HFFc6 (cell line): ENCODE data around the gene PCCA. TPM values are rescaled to one million over a fixed set of nuclear protein-coding genes. Genes with fewer than 3 reads are reported as not detected.

Experiments used
- DNase-seq: peaks from one replicate; pipeline ENCODE4 v3.0.0-alpha.2; 2018
- H3K27ac Mint-ChIP-seq: 2 replicates; pipeline ENCODE4 v1.8.0; 2020; ENCODE audit warnings: mild to moderate bottlenecking, mixed read lengths
- H3K27me3 Mint-ChIP-seq: 2 replicates; pipeline ENCODE4 v1.8.0; 2021; ENCODE audit warnings: mild to moderate bottlenecking, moderate library complexity, mixed read lengths; ENCODE audit not compliant: insufficient read depth
- H3K36me3 Mint-ChIP-seq: 2 replicates; pipeline ENCODE4 v1.8.0; 2021; ENCODE audit warnings: low read depth, mixed read lengths
- H3K4me1 Mint-ChIP-seq: 2 replicates; pipeline ENCODE4 v1.8.0; 2020; ENCODE audit warnings: low read depth, mixed read lengths
- H3K4me3 Mint-ChIP-seq: 2 replicates; pipeline ENCODE4 v1.8.0; 2020; ENCODE audit warnings: mild to moderate bottlenecking, moderate library complexity, mixed read lengths
- H3K9me3 Mint-ChIP-seq: 2 replicates; pipeline ENCODE4 v1.8.0; 2020; ENCODE audit warnings: mild to moderate bottlenecking, mixed read lengths
- total RNA-seq, 6 experiments: library from RNA; stranded (reverse); fragmentation: NEBNext Ultra II Directional; extraction: Animal tissue kit (Norgen Biotek cat#: 25700); gene quantifications; 2 replicates in 1 of 6; 3 replicates in 5 of 6; pipeline ENCODE4 v1.2.3, GENCODE V29; 2021
- TF ChIP-seq, protein P1 (sequence below): fragments of 200-600 bp; sonication (generic); IDR thresholded peaks from 2 replicates; pipeline ENCODE4 v1.5.0; 2021; ENCODE audit warnings: antibody characterized with exemption, mild to moderate bottlenecking

PCCA gene
- total RNA-seq, 6 experiments from 2014 or later: 12.9 to 16.9 (median 14.7) TPM

DNA sequence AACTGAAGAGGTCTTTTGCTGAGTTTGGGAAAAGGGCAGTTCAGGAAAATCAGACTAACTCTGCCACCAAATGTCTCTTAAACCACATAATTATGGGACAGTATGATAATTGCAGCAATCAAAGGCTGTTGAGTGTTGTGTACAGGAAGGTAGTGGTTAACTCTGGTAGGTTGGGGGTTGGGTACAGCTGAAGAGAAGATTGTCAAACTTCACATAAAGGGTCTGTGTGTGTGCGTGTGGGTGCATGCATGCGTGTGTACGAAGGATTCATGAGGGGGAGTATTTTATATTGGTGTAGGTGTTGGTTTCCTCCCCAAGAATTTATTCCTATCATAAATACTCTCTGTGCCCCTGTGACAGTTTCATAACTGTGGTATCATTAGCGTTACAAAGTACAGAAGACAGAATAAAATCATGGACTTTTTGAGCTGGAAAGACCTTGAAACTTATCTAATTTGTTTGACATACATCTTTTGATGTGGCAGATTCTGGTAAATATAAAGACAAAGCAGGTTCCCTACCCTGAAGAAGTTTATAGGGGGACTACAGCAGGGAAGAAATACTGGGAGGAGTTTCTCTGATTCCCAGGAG is 94.1 kb downstream of the PCCA start:
- Mint-ChIP-seq H3K4me3 (no peak overlapping the region), H3K4me1 (no peaks in the 10 kb centered on the region), H3K27ac (no peak overlapping the region), H3K27me3 (no peaks in the 10 kb centered on the region; the same call in 1 of the 2 replicates), H3K9me3 (no peaks in the 10 kb centered on the region), H3K36me3 (peaks cover 12% of the 10 kb centered on the region)
- no peak for DNase-seq
- TF ChIP-seq, protein P1, sequence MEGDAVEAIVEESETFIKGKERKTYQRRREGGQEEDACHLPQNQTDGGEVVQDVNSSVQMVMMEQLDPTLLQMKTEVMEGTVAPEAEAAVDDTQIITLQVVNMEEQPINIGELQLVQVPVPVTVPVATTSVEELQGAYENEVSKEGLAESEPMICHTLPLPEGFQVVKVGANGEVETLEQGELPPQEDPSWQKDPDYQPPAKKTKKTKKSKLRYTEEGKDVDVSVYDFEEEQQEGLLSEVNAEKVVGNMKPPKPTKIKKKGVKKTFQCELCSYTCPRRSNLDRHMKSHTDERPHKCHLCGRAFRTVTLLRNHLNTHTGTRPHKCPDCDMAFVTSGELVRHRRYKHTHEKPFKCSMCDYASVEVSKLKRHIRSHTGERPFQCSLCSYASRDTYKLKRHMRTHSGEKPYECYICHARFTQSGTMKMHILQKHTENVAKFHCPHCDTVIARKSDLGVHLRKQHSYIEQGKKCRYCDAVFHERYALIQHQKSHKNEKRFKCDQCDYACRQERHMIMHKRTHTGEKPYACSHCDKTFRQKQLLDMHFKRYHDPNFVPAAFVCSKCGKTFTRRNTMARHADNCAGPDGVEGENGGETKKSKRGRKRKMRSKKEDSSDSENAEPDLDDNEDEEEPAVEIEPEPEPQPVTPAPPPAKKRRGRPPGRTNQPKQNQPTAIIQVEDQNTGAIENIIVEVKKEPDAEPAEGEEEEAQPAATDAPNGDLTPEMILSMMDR: no peak

DNA sequence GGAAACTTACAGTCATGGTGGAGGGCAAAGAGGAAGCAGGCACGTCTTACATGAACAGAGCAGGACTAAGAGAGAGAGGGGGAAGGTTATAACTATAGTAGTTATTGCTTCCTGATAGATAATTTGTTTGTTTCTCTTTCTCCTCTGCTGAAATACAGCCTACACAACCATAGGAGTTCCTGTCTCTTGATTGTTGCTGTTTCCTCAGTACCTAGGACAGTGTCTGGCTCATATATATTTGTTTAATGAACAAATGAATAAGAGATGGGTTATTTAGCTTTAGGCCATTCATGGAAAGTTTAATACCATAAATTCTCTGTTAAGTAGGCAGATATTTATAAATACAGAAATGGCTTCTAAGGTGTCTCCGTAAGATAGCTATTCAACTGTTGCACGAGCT is 95.2 kb downstream of the PCCA start:
- no peaks in the 10 kb centered on the region for H3K4me1 Mint-ChIP-seq
- H3K27ac Mint-ChIP-seq: no peak overlapping the region
- H3K27me3 Mint-ChIP-seq: no peaks in the 10 kb centered on the region; the same call in 1 of the 2 replicates
- no peaks in the 10 kb centered on the region for H3K9me3 Mint-ChIP-seq
- TF ChIP-seq, protein P1: no peak
- H3K36me3 Mint-ChIP-seq: peaks cover 18% of the 10 kb centered on the region
- DNase-seq: no peak
- H3K4me3 Mint-ChIP-seq: no peak overlapping the region

- H3K27ac Mint-ChIP-seq: no peak overlapping the region
- no peak overlapping the region for H3K4me3 Mint-ChIP-seq
- DNase-seq: no peak
- TF ChIP-seq, protein P1: no peak
- H3K27me3 Mint-ChIP-seq: peaks cover 2% of the 10 kb centered on the region; the same call in 1 of the 2 replicates
- no peaks in the 10 kb centered on the region for H3K36me3 Mint-ChIP-seq
- peaks cover 9% of the 10 kb centered on the region; the same call in 1 of the 2 replicates for H3K4me1 Mint-ChIP-seq
- H3K9me3 Mint-ChIP-seq: no peaks in the 10 kb centered on the region
These were observed 106.7 kb downstream of the PCCA start for GRCh38 chr13:100195568-100195967.

DNA sequence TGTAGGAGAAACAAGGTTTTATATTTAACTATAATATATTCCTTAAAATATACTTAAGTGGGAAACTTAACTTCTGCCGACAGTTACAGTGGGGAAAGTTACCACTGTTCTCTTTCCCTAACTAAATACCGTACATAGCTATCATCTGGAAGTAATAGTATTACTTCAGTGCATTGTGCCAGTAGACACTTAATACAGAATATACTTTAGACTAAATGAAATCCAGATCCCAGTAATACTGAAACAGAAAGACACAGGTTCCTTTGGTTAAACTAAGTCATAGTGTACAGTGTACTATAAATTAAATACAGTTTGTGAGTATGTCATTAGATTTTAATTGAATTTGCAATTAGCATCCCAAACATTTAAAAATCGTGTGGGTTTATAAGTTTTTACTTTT is 107.5 kb downstream of the PCCA start:
- Mint-ChIP-seq H3K27me3 (peaks cover 2% of the 10 kb centered on the region; the same call in 1 of the 2 replicates), H3K4me1 (peaks cover 9% of the 10 kb centered on the region; the same call in 1 of the 2 replicates), H3K27ac (no peak overlapping the region), H3K36me3 (peaks cover 5% of the 10 kb centered on the region), H3K9me3 (no peaks in the 10 kb centered on the region), H3K4me3 (no peak overlapping the region)
- no peak for DNase-seq
- TF ChIP-seq, protein P1: no peak

DNA sequence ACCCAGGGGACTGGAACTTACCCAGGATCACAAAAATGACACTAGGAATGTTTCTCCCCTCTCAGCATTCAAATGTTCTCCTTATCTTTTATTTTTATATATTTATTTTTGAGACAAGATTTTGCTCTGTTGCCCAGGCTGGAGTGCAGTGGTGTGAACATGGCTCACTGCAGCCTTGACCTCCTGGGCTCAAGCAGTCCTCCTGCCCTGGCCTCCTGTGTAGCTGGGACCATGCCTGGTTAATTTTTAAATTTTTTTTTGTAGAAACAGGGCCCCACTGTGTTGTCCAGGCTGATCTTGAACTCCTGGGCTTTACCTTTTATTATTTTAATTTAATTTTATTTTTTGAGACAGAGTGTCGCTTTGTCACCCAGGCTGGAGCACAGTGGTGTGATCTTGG is 108.2 kb downstream of the PCCA start:
- H3K9me3 Mint-ChIP-seq: no peaks in the 10 kb centered on the region
- DNase-seq: no peak
- peaks cover 2% of the 10 kb centered on the region; the same call in 1 of the 2 replicates for H3K27me3 Mint-ChIP-seq
- no peak overlapping the region for H3K27ac Mint-ChIP-seq
- H3K4me1 Mint-ChIP-seq: peaks cover 9% of the 10 kb centered on the region; the same call in 1 of the 2 replicates
- H3K36me3 Mint-ChIP-seq: peaks cover 9% of the 10 kb centered on the region
- TF ChIP-seq, protein P1: no peak
- H3K4me3 Mint-ChIP-seq: no peak overlapping the region
